Measurements from ENCODE around the gene ACP4. TPM values are rescaled to one million over a fixed set of nuclear protein-coding genes. Genes with fewer than 3 reads are reported as not detected.
"Not testable (repeated sequence)": the region's sequence is repeated elsewhere in the genome, so short reads cannot be mapped to it uniquely, and the experiment has no call there.

ACP4 gene
- total RNA-seq, 2 donors from 2014 or later, result not detected

DNA sequence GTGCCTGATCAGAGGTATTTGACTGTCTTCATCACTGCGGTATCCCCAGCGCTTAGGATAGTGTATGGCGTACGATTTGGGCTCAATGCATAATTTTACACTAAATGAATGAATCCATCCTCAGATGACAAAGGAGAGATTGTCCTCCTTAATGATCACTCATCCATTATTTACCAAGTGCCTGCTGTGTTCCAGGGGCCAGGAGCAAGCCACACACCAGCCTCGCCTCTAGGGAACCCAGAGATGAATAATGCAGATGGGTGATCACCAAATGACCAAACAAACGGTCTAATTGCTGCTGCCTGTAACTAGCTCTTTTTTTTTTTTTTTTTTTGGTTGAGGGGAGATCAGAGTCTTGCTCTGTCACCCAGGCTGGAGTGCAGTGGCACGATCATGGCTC is 25.8 kb upstream of the ACP4 start:
- no peak for ATAC-seq (ENCODE audit: insufficient number of reproducible peaks, low FRiP score, low read depth)
- H3K27ac ChIP-seq, result no peak overlapping the region
- H3K4me3 ChIP-seq, result no peak overlapping the region
- TF ChIP-seq, protein P1, sequence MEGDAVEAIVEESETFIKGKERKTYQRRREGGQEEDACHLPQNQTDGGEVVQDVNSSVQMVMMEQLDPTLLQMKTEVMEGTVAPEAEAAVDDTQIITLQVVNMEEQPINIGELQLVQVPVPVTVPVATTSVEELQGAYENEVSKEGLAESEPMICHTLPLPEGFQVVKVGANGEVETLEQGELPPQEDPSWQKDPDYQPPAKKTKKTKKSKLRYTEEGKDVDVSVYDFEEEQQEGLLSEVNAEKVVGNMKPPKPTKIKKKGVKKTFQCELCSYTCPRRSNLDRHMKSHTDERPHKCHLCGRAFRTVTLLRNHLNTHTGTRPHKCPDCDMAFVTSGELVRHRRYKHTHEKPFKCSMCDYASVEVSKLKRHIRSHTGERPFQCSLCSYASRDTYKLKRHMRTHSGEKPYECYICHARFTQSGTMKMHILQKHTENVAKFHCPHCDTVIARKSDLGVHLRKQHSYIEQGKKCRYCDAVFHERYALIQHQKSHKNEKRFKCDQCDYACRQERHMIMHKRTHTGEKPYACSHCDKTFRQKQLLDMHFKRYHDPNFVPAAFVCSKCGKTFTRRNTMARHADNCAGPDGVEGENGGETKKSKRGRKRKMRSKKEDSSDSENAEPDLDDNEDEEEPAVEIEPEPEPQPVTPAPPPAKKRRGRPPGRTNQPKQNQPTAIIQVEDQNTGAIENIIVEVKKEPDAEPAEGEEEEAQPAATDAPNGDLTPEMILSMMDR (IDR thresholded peaks at IDR 0.05), result no peak
- no peak for DNase-seq (ENCODE audit: low spot score)
- H3K4me1 ChIP-seq (ENCODE audit: control insufficient read depth in 1 of 2, low read depth in 2 of 2), result no peaks in the 10 kb centered on the region
- H3K9me3 ChIP-seq, result no peaks in the 10 kb centered on the region
- H3K36me3 ChIP-seq, result no peaks in the 10 kb centered on the region
- no peaks in the 10 kb centered on the region for H3K27me3 ChIP-seq (replicated peaks; ENCODE audit: insufficient read depth)

DNA sequence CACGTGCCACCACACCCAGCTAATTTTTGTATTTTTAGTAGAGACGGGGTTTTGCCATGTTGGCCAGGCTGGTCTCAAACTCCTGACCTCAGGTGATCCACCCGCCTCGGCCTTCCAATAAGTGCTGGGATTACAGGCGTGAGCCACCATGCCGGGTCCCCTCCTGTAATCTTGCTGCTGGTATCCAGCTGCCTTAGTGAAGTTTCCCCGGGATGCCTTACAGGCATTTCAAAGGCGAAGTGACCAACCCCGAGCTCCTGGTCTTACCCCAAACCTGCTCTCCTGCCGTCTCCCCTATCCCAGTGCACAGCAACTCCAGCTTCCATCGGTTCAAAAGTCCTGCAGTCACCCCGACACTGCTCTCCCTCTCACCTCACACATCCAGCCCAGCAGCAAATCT is 23.5 kb upstream of the ACP4 start:
- not testable (repeated sequence) for H3K27ac ChIP-seq; H3K27me3 ChIP-seq (replicated peaks; ENCODE audit: insufficient read depth); DNase-seq (ENCODE audit: low spot score); H3K9me3 ChIP-seq; H3K36me3 ChIP-seq; H3K4me3 ChIP-seq; ATAC-seq (ENCODE audit: insufficient number of reproducible peaks, low FRiP score, low read depth); H3K4me1 ChIP-seq (ENCODE audit: control insufficient read depth in 1 of 2, low read depth in 2 of 2)

DNA sequence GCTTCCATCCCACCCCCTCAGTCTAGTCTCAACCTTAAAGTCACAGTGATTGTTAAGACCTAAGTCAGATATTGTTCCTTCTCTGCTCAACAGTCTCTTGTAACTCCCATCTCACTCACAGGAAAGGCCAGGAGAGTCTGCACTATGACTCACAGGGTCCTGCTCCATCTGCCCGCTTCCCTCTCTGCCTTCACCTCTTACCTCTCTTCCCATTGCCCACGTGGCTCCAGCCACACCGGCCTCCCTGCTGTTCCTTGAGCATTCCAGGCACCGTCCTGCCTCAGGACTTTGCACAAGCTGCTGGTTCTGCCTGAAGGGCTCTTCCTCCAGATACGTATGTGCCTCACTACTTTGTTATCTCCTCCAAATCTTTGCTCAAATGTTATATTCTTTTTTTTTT is 23.0 kb upstream of the ACP4 start:
- not testable (repeated sequence) for DNase-seq (ENCODE audit: low spot score); H3K4me1 ChIP-seq (ENCODE audit: control insufficient read depth in 1 of 2, low read depth in 2 of 2); H3K27me3 ChIP-seq (replicated peaks; ENCODE audit: insufficient read depth); H3K9me3 ChIP-seq; H3K27ac ChIP-seq; H3K4me3 ChIP-seq; H3K36me3 ChIP-seq; ATAC-seq (ENCODE audit: insufficient number of reproducible peaks, low FRiP score, low read depth)

DNA sequence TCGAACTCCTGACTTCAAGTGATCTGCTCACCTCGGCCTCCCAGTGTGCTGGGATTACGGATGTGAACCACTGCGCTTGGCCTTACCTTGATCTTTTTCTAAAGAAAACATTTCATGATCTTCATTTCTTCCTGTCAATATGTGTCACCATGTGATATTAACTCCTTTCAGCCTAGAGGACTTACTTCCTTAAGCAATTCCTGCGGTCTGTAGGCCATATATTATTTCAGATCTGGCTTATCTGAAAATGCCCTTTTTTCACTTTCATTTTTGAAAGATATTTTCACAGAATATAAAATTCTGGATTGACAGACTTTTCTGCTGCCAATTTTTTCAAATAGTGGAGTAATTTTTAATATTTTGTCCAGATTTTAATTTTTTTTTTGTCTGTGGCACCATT is 21.9 kb upstream of the ACP4 start:
- ATAC-seq (ENCODE audit: insufficient number of reproducible peaks, low FRiP score, low read depth) (no peak), DNase-seq (ENCODE audit: low spot score) (no peak)
- no peak overlapping the region for H3K27ac ChIP-seq
- TF ChIP-seq, protein P1 (IDR thresholded peaks at IDR 0.05), result no peak
- no peak overlapping the region for H3K4me3 ChIP-seq
- H3K9me3 ChIP-seq, result peaks cover 2% of the 10 kb centered on the region
- H3K4me1 ChIP-seq (ENCODE audit: control insufficient read depth in 1 of 2, low read depth in 2 of 2), result no peaks in the 10 kb centered on the region
- no peaks in the 10 kb centered on the region for H3K27me3 ChIP-seq (replicated peaks; ENCODE audit: insufficient read depth)
- H3K36me3 ChIP-seq, result no peaks in the 10 kb centered on the region

DNA sequence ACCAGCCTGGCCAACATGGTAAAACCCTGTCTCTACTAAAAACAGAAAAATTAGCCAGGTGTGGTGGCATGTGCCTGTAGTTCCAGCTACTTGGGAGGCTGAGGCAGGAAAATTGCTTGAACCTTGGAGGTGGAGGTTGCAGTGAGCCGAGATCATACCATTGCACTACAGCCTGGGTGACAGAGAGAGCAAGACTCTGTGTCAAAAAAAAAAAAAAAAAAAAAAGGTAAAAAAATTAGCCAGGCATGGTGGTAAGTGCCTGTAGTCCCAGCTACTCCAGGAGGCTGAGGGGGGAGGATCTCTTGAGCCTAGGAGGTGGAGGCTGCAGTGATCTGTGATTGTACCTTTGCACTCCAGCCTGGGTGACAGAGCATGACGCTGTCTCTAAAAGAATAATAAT is 20.1 kb upstream of the ACP4 start, which contains the start of gene GPR32:
Gene GPR32, plus strand, starts transcription at position 301 of the 400 bp plus-strand sequence. CDS start 137 bp downstream, outside the sequence.
- not testable (repeated sequence) for H3K4me3 ChIP-seq; H3K9me3 ChIP-seq; H3K27ac ChIP-seq; H3K27me3 ChIP-seq (replicated peaks; ENCODE audit: insufficient read depth); H3K4me1 ChIP-seq (ENCODE audit: control insufficient read depth in 1 of 2, low read depth in 2 of 2); DNase-seq (ENCODE audit: low spot score); H3K36me3 ChIP-seq; ATAC-seq (ENCODE audit: insufficient number of reproducible peaks, low FRiP score, low read depth)

DNA sequence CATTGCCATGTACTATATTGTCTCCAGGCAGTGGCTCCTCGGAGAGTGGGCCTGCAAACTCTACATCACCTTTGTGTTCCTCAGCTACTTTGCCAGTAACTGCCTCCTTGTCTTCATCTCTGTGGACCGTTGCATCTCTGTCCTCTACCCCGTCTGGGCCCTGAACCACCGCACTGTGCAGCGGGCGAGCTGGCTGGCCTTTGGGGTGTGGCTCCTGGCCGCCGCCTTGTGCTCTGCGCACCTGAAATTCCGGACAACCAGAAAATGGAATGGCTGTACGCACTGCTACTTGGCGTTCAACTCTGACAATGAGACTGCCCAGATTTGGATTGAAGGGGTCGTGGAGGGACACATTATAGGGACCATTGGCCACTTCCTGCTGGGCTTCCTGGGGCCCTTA is 19.3 kb upstream of the ACP4 start:
- no peak for ATAC-seq (ENCODE audit: insufficient number of reproducible peaks, low FRiP score, low read depth)
- Histone ChIP-seq H3K27me3 (replicated peaks; ENCODE audit: insufficient read depth) (no peaks in the 10 kb centered on the region), H3K36me3 (no peaks in the 10 kb centered on the region), H3K9me3 (peaks cover 2% of the 10 kb centered on the region), H3K4me1 (ENCODE audit: control insufficient read depth in 1 of 2, low read depth in 2 of 2) (no peaks in the 10 kb centered on the region), H3K27ac (no peak overlapping the region), H3K4me3 (no peak overlapping the region)
- TF ChIP-seq, protein P1 (IDR thresholded peaks at IDR 0.05), result no peak
- DNase-seq (ENCODE audit: low spot score), result no peak

DNA sequence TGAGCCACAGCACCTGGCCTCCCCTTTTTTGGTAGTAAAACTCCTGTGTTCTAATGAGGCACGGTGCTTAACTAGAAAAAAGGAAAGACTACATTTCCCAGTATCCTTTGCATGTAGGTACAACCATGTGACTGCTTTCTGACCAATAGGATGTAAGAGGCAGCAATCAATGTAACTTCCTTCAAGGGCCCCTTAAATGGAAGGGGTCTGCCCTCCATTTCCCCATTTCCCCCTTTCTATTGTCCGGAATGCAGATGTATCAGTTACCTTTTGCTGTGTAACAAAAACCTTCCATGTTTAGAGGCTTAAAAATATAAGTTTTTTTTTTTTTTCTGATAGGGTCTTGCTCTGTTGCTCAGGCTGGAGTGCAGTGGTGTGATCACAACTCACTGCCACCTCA is 17.7 kb upstream of the ACP4 start:
- no peaks in the 10 kb centered on the region for H3K27me3 ChIP-seq (replicated peaks; ENCODE audit: insufficient read depth)

DNA sequence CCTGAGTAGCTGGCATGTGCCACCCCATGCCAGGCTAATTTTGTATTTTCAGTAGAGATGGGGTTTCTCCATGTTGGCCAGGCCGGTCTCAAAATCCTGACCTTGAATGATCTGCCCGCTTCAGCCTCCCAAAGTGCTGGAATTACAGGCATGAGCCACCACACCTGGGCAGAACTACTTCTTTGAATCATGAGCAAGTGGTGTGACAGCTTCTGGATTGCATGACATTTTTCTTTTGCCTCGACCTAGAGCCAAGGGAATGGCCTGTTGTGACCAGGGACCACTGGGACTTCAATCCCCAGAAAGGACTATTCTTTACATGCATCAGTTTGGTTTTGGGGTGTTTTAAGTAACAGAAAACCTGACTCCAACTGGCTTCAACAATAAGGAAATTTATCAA is 17.3 kb upstream of the ACP4 start:
- H3K36me3 ChIP-seq; ATAC-seq (ENCODE audit: insufficient number of reproducible peaks, low FRiP score, low read depth); H3K27ac ChIP-seq; H3K4me3 ChIP-seq; H3K4me1 ChIP-seq (ENCODE audit: control insufficient read depth in 1 of 2, low read depth in 2 of 2); H3K27me3 ChIP-seq (replicated peaks; ENCODE audit: insufficient read depth); DNase-seq (ENCODE audit: low spot score); H3K9me3 ChIP-seq: not testable (repeated sequence)

More for the DNA sequence above, 17.7 kb upstream of the ACP4 start:
- Histone ChIP-seq H3K9me3 (peaks cover 9% of the 10 kb centered on the region), H3K36me3 (no peaks in the 10 kb centered on the region), H3K4me1 (ENCODE audit: control insufficient read depth in 1 of 2, low read depth in 2 of 2) (no peaks in the 10 kb centered on the region), H3K4me3 (no peak overlapping the region), H3K27ac (no peak overlapping the region)
- TF ChIP-seq, protein P1 (IDR thresholded peaks at IDR 0.05), result no peak
- DNase-seq (ENCODE audit: low spot score), result no peak
- ATAC-seq (ENCODE audit: insufficient number of reproducible peaks, low FRiP score, low read depth), result no peak

DNA sequence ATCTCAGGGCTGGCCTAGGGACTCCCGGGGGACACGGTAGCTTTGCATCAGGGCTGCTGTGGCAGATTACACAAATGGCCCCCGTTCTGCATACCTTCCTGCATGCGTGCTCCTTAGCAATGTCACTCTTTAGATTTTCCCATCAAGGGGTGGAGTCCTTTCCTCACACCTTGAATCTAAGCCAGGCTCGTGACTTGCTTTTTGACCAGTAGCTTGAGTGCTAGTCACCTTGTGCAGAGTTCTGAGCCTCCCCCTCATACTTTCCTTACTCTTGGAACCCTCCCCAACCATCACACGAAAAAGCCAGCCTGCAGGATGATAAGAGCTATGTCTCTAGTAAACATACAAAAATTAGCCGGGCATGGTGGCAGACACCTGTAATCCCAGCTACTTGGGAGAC is 16.8 kb upstream of the ACP4 start:
- ATAC-seq (ENCODE audit: insufficient number of reproducible peaks, low FRiP score, low read depth); H3K36me3 ChIP-seq; H3K9me3 ChIP-seq; DNase-seq (ENCODE audit: low spot score); H3K27ac ChIP-seq; H3K4me3 ChIP-seq; H3K27me3 ChIP-seq (replicated peaks; ENCODE audit: insufficient read depth); H3K4me1 ChIP-seq (ENCODE audit: control insufficient read depth in 1 of 2, low read depth in 2 of 2): not testable (repeated sequence)
